SK-N-SH treated with all-trans-retinoic acid at 6 μM for 48 hours (cell line): Measurements from ENCODE around the gene SCN11A.

Experiments used
- ARNTL ChIP-seq: fragments of 450-650 bp; formaldehyde crosslinking; IDR thresholded peaks from 2 replicates; pipeline ENCODE4 v1.5.0; 2020; ENCODE audit warnings: low read depth, mild to moderate bottlenecking, moderate library complexity, borderline replicate concordance
- CSDC2 ChIP-seq: fragments of 250-450 bp; sonication (Bioruptor Pico); IDR thresholded peaks from 2 replicates; pipeline ENCODE4 v1.5.0; 2020; ENCODE audit warnings: mild to moderate bottlenecking, moderate library complexity
- RARB ChIP-seq: fragments of 250-450 bp; sonication (Bioruptor Pico); IDR thresholded peaks from 2 replicates; pipeline ENCODE4 v1.8.0; 2021; ENCODE audit warnings: mild to moderate bottlenecking, moderate library complexity
- TOX ChIP-seq: fragments of 250-450 bp; sonication (Bioruptor Pico); IDR thresholded peaks from 2 replicates; pipeline ENCODE4 v1.8.0; 2021; ENCODE audit warnings: mild to moderate bottlenecking, moderate library complexity, borderline replicate concordance
- ZFP3 ChIP-seq: fragments of 250-450 bp; sonication (Bioruptor Pico); IDR thresholded peaks from 2 replicates; pipeline ENCODE4 v1.5.0; 2020; ENCODE audit warnings: mild to moderate bottlenecking, moderate library complexity
- ZNF70 ChIP-seq: fragments of 450-650 bp; formaldehyde crosslinking; IDR thresholded peaks from 2 replicates; pipeline ENCODE4 v1.5.0; 2020; ENCODE audit warnings: mild to moderate bottlenecking, moderate library complexity
- TF ChIP-seq, protein P1 (sequence below): fragments of 250-450 bp; sonication (Bioruptor Pico); IDR thresholded peaks from 2 replicates; pipeline ENCODE4 v1.5.1; 2020; ENCODE audit warnings: low read depth, mild to moderate bottlenecking, moderate library complexity

DNA sequence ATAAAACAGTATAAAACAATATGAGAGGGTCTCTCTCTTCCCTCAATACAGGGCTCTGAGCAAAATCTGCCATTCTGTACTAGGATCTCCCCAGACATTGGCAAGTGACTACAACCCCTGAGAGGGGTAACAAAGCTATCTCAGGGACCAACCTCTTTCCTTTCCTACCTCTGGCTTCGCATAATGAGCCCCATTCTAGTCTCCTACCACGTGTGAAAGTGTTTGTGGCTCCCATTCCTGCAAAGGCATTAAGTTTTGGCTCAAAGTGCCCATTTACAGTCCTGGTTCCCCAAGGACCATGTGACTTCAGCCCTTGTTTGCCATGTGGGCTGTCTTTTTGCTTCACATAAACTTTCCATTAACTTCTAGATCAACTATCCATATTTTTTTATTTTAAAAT is 46.4 kb downstream of the SCN11A start:
- TF ChIP-seq ZFP3 (CRISPR knock-in tag): no peak
- no peak for TF ChIP-seq RARB
- no peak for TF ChIP-seq ARNTL
- TF ChIP-seq, protein P1, sequence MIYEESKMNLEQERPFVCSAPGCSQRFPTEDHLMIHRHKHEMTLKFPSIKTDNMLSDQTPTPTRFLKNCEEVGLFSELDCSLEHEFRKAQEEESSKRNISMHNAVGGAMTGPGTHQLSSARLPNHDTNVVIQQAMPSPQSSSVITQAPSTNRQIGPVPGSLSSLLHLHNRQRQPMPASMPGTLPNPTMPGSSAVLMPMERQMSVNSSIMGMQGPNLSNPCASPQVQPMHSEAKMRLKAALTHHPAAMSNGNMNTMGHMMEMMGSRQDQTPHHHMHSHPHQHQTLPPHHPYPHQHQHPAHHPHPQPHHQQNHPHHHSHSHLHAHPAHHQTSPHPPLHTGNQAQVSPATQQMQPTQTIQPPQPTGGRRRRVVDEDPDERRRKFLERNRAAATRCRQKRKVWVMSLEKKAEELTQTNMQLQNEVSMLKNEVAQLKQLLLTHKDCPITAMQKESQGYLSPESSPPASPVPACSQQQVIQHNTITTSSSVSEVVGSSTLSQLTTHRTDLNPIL (CRISPR knock-in tag): no peak
- TF ChIP-seq CSDC2 (CRISPR knock-in tag): no peak
- TF ChIP-seq TOX (CRISPR knock-in tag): no peak
- TF ChIP-seq ZNF70 (CRISPR knock-in tag): no peak
